ENCODE measurements around the gene CCDC194.

Gene CCDC194

GRCh38 chr19:17340871-17341357, 53.1 kb downstream of the CCDC194 start:
- POLR2A ChIA-PET: interaction anchor here (1.1 kb wide), 1 partner anchor 8 kb away, joined by 5 read pairs; no protein-coding TSS in a partner anchor
- DNase-seq (ENCODE audit: extremely low spot score): no peak
- TF ChIP-seq NFRKB (IDR thresholded peaks at IDR 0.05) (no peak), BHLHE40 (IDR thresholded peaks at IDR 0.05; ENCODE audit: borderline replicate concordance) (no peak)
- CTCF ChIA-PET: no interaction called here
